ENCODE results near the gene GUCD1.
A peak's percentile ranks its signal among the peaks of the same experiment; 100 is the strongest.
"Not testable (repeated sequence)": the region's sequence is repeated elsewhere in the genome, so short reads cannot be mapped to it uniquely, and the experiment has no call there.

Gene GUCD1

GRCh38 chr22:24593836-24594568, 39.1 kb upstream of the GUCD1 start:
- H3K27me3 ChIP-seq (ENCODE audit: control insufficient read depth, insufficient read depth, low read length) = no peaks in the 10 kb centered on the region
- H3K36me3 ChIP-seq (ENCODE audit: control insufficient read depth, insufficient read depth, low read length) = no peaks in the 10 kb centered on the region
- H3K4me2 ChIP-seq (ENCODE audit: low read length) = no peak overlapping the region
- H3K4me3 ChIP-seq (ENCODE audit: low read depth, low read length) = no peak overlapping the region
- H3K27ac ChIP-seq = no peak overlapping the region
- no peak overlapping the region for H3K9ac ChIP-seq
- no peaks in the 10 kb centered on the region for H3K4me1 ChIP-seq
- no peaks in the 10 kb centered on the region for H3K9me3 ChIP-seq (ENCODE audit: control insufficient read depth, low read length)
- TF ChIP-seq CTCF (IDR thresholded peaks at IDR 0.05) = no peak
- H2AFZ ChIP-seq = no peak overlapping the region
- no peaks in the 10 kb centered on the region for H3K79me2 ChIP-seq

GRCh38 chr22:24593559-24593835, 38.6 kb upstream of the GUCD1 start:
- H3K9ac ChIP-seq; H3K27me3 ChIP-seq (ENCODE audit: control insufficient read depth, insufficient read depth, low read length); H3K79me2 ChIP-seq; H3K9me3 ChIP-seq (ENCODE audit: control insufficient read depth, low read length); H3K36me3 ChIP-seq (ENCODE audit: control insufficient read depth, insufficient read depth, low read length); H3K4me1 ChIP-seq: not testable (repeated sequence)
- Histone ChIP-seq H3K4me3 (ENCODE audit: low read depth, low read length) (peak overlapping the region; percentile 17), H3K4me2 (ENCODE audit: low read length) (peak overlapping the region; percentile 90), H2AFZ (peak overlapping the region; percentile 79), H3K27ac (peak overlapping the region; percentile 62)

GRCh38 chr22:24592851-24593558, 38.1 kb upstream of the GUCD1 start, which contains the start of gene LRRC75B:
Gene LRRC75B, minus strand, starts transcription at chr22:24593073. Its CDS starts 34 bp downstream, at chr22:24593039.
- H3K4me1 ChIP-seq = no peaks in the 10 kb centered on the region
- no peaks in the 10 kb centered on the region for H3K9me3 ChIP-seq (ENCODE audit: control insufficient read depth, low read length)
- no peak for TF ChIP-seq CTCF (IDR thresholded peaks at IDR 0.05)
- no peaks in the 10 kb centered on the region for H3K36me3 ChIP-seq (ENCODE audit: control insufficient read depth, insufficient read depth, low read length)
- no peaks in the 10 kb centered on the region for H3K27me3 ChIP-seq (ENCODE audit: control insufficient read depth, insufficient read depth, low read length)
- H3K9ac ChIP-seq = no peak within 1 kb of the TSS
- H3K4me2 ChIP-seq (ENCODE audit: low read length) = peak within 1 kb of the TSS; percentile 90
- H2AFZ ChIP-seq = peak within 1 kb of the TSS; percentile 84
- H3K27ac ChIP-seq = peak within 1 kb of the TSS; percentile 62
- no peaks in the 10 kb centered on the region for H3K79me2 ChIP-seq
- peak within 1 kb of the TSS; percentile 44 for H3K4me3 ChIP-seq (ENCODE audit: low read depth, low read length)

- peak overlapping the region; percentile 15 for H3K27ac ChIP-seq
- peak overlapping the region; percentile 44 for H3K4me3 ChIP-seq (ENCODE audit: low read depth, low read length)
- H3K9me3 ChIP-seq (ENCODE audit: control insufficient read depth, low read length) = no peaks in the 10 kb centered on the region
- H2AFZ ChIP-seq = peak overlapping the region; percentile 84
- H3K79me2 ChIP-seq = no peaks in the 10 kb centered on the region
- TF ChIP-seq CTCF (IDR thresholded peaks at IDR 0.05) = no peak
- H3K9ac ChIP-seq = no peak overlapping the region
- peak overlapping the region; percentile 49 for H3K4me2 ChIP-seq (ENCODE audit: low read length)
- H3K4me1 ChIP-seq = no peaks in the 10 kb centered on the region
- no peaks in the 10 kb centered on the region for H3K27me3 ChIP-seq (ENCODE audit: control insufficient read depth, insufficient read depth, low read length)
- H3K36me3 ChIP-seq (ENCODE audit: control insufficient read depth, insufficient read depth, low read length) = no peaks in the 10 kb centered on the region
Measured at GRCh38 chr22:24592058-24592850, 37.3 kb upstream of the GUCD1 start.

GRCh38 chr22:24591286-24591830, 36.4 kb upstream of the GUCD1 start:
- H3K36me3 ChIP-seq (ENCODE audit: control insufficient read depth, insufficient read depth, low read length) = no peaks in the 10 kb centered on the region
- H3K27me3 ChIP-seq (ENCODE audit: control insufficient read depth, insufficient read depth, low read length) = no peaks in the 10 kb centered on the region
- H3K27ac ChIP-seq = no peak overlapping the region
- no peaks in the 10 kb centered on the region for H3K79me2 ChIP-seq
- no peaks in the 10 kb centered on the region for H3K4me1 ChIP-seq
- H2AFZ ChIP-seq = no peak overlapping the region
- no peaks in the 10 kb centered on the region for H3K9me3 ChIP-seq (ENCODE audit: control insufficient read depth, low read length)
- H3K9ac ChIP-seq = no peak overlapping the region
- H3K4me3 ChIP-seq (ENCODE audit: low read depth, low read length) = no peak overlapping the region
- no peak for TF ChIP-seq CTCF (IDR thresholded peaks at IDR 0.05)
- H3K4me2 ChIP-seq (ENCODE audit: low read length) = no peak overlapping the region

All from parathyroid adenoma (tissue), 2 donors.